Right atrium auricular region (tissue), 2 donors: ENCODE measurements around the gene ABI2. TPM values are rescaled to one million over a fixed set of nuclear protein-coding genes. Genes with fewer than 3 reads are reported as not detected.
A peak's percentile ranks its signal among the peaks of the same experiment; 100 is the strongest.

Experiments
- DNase-seq: peaks from one replicate; pipeline ENCODE4 v3.0.0-alpha.2; 2019; ENCODE audit warnings: low spot score
- H3K27ac ChIP-seq, 2 donors: fragments of 200-600 bp; sonication (generic); 1 replicate in 1 of 2; 2 replicates in 1 of 2; pipeline ENCODE4 v1.5.1; 2016 to 2019
- H3K27me3 ChIP-seq, 2 donors: fragments of 200-600 bp; sonication (generic); one replicate each; pipeline versions ENCODE4 v1.5.1 to v1.6.0; 2017 to 2019
- H3K36me3 ChIP-seq: fragments of 200-600 bp; sonication (generic); one replicate; pipeline ENCODE4 v1.5.1; 2016
- H3K4me1 ChIP-seq, 2 donors: fragments of 200-600 bp; sonication (generic); one replicate each; pipeline versions ENCODE4 v1.5.1 to v1.6.0; 2017 to 2019
- H3K4me3 ChIP-seq, 2 donors: fragments of 200-600 bp; sonication (generic); 1 replicate in 1 of 2; 2 replicates in 1 of 2; pipeline ENCODE4 v1.5.1; 2017 to 2019; ENCODE audit warnings: mild to moderate bottlenecking in 1 of 2, moderate library complexity in 1 of 2
- H3K9me3 ChIP-seq, 2 donors: fragments of 200-600 bp; sonication (generic); one replicate each; pipeline ENCODE4 v1.5.1; 2019
- total RNA-seq, 2 donors: library from RNA; depleted of rRNA; stranded (reverse); fragments of >200 nt; gene quantifications; one replicate each; pipeline ENCODE4 v1.1.0, GENCODE V29; 2016
- TF ChIP-seq, protein P1 (sequence below), 2 donors: fragments of 200-600 bp; sonication (generic); IDR thresholded peaks; one replicate each; pipeline ENCODE4 v1.5.1; 2019; ENCODE audit warnings: antibody characterized with exemption in 2 of 2

The ABI2 gene
- 10 to 100 TPM; 41.5 to 52.0 TPM for total RNA-seq

DNA sequence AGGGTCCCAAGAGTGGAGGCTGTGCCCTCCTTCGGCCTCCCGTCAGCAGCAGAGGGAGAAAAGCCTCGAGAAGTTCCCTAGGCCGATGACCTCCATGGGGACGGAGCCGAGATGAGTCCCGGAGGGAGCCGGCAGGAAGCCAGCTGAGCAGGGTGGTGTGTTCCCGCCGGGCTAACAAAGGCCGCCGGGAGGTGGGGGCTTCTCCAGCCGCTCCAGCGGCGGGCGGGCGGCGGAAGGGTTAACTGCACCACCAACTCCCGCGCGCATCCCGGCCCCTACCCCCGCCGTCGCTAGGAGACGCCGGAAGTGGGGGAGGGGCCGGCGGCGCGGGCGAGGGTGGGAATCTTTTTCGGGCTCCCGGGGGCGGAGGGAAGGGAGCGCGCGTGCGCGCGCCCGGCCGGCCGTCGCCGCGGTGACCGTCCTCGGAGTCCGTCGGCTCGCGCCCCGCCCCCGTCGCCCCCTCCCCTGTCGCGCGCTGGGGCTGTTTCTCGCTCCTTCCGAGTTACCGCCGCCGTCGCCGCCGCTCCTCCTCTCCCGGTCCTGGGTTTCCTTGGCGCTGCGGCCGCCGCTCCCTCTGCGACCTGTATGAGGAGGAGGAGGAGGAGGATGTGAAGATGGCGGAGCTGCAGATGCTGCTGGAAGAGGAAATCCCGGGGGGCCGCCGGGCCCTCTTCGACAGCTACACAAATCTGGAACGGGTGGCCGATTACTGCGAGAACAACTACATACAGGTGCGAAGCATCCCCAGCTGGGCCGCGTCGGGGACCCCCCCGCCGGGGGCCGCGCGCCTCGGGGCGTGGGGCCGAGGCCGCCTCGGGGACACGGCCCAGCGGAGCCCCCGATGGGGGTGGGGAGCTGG lies at the start of gene ABI2:
TSS of gene ABI2 (plus strand) at position 494 of the 859 bp plus-strand sequence. CDS start at position 615, 121 bp downstream.
- H3K9me3 ChIP-seq, result no peaks in the 10 kb centered on the region
- TF ChIP-seq, protein P1, sequence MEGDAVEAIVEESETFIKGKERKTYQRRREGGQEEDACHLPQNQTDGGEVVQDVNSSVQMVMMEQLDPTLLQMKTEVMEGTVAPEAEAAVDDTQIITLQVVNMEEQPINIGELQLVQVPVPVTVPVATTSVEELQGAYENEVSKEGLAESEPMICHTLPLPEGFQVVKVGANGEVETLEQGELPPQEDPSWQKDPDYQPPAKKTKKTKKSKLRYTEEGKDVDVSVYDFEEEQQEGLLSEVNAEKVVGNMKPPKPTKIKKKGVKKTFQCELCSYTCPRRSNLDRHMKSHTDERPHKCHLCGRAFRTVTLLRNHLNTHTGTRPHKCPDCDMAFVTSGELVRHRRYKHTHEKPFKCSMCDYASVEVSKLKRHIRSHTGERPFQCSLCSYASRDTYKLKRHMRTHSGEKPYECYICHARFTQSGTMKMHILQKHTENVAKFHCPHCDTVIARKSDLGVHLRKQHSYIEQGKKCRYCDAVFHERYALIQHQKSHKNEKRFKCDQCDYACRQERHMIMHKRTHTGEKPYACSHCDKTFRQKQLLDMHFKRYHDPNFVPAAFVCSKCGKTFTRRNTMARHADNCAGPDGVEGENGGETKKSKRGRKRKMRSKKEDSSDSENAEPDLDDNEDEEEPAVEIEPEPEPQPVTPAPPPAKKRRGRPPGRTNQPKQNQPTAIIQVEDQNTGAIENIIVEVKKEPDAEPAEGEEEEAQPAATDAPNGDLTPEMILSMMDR (IDR thresholded peaks at IDR 0.05), result peak in 1 of 2 donors; percentile 16
- peak; percentile 77 for DNase-seq
- peak within 1 kb of the TSS; percentile 93 to 95 for H3K27ac ChIP-seq
- peak within 1 kb of the TSS; percentile 99 to 100 for H3K4me3 ChIP-seq
- peaks cover 0 to 22% of the 10 kb centered on the region in 2 donors for H3K4me1 ChIP-seq
- H3K27me3 ChIP-seq, result no peaks in the 10 kb centered on the region
- no peaks in the 10 kb centered on the region for H3K36me3 ChIP-seq

DNA sequence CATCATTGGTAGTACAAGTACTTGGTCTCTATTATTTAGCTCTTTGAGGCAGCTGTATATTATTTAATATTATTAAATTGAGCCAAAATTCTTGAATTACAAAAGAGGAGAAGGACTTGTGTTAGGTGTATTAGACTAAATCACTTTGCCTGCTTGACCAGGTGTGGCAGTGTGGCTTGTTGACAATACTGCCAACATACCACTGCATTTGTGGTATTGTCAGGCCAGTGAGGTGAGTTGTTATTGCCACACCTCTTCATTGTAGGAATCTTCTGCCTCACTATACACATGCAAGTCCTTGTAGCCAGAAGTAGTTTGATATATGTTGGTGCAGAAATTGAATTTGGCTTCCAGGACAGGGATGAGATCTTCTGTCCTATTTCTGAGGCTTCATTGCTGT lies 48.9 kb upstream of the ABI2 start:
- DNase-seq, result no peak
- no peaks in the 10 kb centered on the region for H3K27me3 ChIP-seq
- no peak overlapping the region for H3K4me3 ChIP-seq
- H3K4me1 ChIP-seq, result no peaks in the 10 kb centered on the region
- H3K27ac ChIP-seq, result no peak overlapping the region
- H3K36me3 ChIP-seq, result peaks cover 55% of the 10 kb centered on the region
- H3K9me3 ChIP-seq, result no peaks in the 10 kb centered on the region
- TF ChIP-seq, protein P1 (IDR thresholded peaks at IDR 0.05), result no peak

DNA sequence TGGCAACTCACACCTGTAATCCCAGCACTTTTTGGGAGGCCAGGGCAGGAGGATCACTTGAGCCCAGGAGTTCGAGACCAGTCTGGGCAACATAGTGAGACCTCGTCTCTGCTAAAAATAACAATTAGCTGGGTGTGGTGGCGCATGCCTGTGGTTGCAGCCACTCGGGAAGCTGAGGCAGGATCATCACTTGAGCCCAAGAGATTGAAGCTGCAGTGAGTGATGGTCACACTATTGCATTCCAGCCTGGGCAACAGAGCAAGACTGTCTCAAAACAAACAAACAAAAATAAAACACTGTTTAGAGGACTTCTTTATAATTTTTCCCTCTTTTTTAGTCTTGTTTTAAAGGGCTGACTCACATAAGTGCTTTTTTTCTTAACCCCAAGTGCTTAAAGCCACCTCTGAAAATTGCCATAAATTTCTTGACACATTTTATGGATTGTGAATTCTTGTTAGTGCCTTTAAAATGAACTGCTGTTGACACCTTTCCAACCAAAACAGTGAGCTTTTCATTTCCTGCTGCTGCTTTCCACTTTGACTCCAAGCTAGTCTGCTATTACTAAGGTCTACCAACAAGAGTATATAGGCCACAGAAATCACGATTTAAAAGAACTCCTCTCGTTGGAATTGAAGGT lies 47.6 kb upstream of the ABI2 start:
- peaks cover 57% of the 10 kb centered on the region for H3K36me3 ChIP-seq
- H3K27ac ChIP-seq, result no peak overlapping the region
- TF ChIP-seq, protein P1 (IDR thresholded peaks at IDR 0.05), result no peak
- H3K27me3 ChIP-seq, result no peaks in the 10 kb centered on the region
- no peaks in the 10 kb centered on the region for H3K9me3 ChIP-seq
- DNase-seq, result no peak
- H3K4me1 ChIP-seq, result no peaks in the 10 kb centered on the region
- no peak overlapping the region for H3K4me3 ChIP-seq

DNA sequence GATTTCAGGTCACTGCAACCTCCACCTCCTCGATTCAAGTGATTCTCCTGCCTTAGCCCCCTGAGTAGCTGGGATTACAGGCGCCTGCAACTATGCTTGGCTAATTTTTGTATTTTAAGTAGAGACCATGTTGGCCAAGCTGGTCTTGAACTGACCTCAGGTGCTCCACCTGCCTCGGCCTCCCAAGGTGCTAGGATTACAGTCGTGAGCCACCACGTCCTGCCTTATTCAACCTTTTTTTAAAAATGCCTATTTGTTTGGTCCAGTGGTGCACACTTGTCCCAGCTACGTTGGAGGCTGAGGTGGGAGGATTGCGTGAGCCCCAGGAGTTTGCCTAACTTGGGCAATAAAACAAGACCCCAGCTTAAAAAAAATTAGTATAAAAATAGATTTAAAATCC lies 46.1 kb upstream of the ABI2 start:
- no peaks in the 10 kb centered on the region for H3K9me3 ChIP-seq
- H3K27ac ChIP-seq, result no peak overlapping the region
- H3K36me3 ChIP-seq, result peaks cover 69% of the 10 kb centered on the region
- H3K4me1 ChIP-seq, result no peaks in the 10 kb centered on the region
- H3K27me3 ChIP-seq, result no peaks in the 10 kb centered on the region
- H3K4me3 ChIP-seq, result no peak overlapping the region
- TF ChIP-seq, protein P1 (IDR thresholded peaks at IDR 0.05), result no peak
- no peak for DNase-seq

DNA sequence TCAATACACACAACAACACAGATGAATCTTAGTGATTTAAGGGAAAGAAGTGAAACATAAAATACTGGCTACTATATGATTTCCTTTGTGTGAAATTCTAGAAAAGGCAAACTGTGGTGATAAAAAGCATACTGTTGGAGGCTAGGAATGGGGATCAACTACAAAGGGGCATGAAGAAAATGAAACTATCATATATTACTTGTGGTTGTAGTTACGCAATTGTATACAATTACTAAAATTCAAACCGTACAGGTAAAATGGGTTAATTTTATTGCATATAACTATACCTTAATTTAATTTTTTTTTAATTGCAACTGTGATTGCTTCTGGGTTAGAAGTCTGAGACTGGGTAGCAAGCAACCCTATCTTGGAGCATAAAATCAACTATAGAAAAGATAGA lies 41.7 kb upstream of the ABI2 start:
- Histone ChIP-seq H3K4me3 (no peak overlapping the region), H3K27ac (no peak overlapping the region), H3K4me1 (no peaks in the 10 kb centered on the region), H3K36me3 (peaks cover 39% of the 10 kb centered on the region), H3K9me3 (no peaks in the 10 kb centered on the region), H3K27me3 (no peaks in the 10 kb centered on the region)
- DNase-seq, result no peak
- TF ChIP-seq, protein P1 (IDR thresholded peaks at IDR 0.05), result no peak
